Naive thymus-derived CD4-positive, alpha-beta T cell (primary cell): ENCODE measurements around the gene PCDHA13. TPM values are rescaled to one million over a fixed set of nuclear protein-coding genes. Genes with fewer than 3 reads are reported as not detected.

Source experiments
- ATAC-seq: fragments of 150-1000 bp; cut with Tn5 transposase; 2 replicates; pipeline ENCODE4 v1.10.0; 2021; ENCODE audit warnings: mild to moderate bottlenecking, moderate library complexity
- CTCF ChIA-PET: fragments of 350-600 bp; sonication (Branson Sonifier 250); formaldehyde crosslinking; loops from one replicate; lab custom pipeline; 2021; ENCODE audit warnings: antibody characterized with exemption; lab: Charles Lee
- POLR2A ChIA-PET: fragments of 350-600 bp; sonication (Branson Sonifier 250); formaldehyde crosslinking; loops from one replicate; lab custom pipeline; 2021; ENCODE audit warnings: antibody characterized with exemption, inconsistent platforms; lab: Charles Lee
- DNase-seq, 9 donors: peaks; one replicate each; pipeline versions ENCODE4 v3.0.0 to v3.0.0-alpha.2; 2020 to 2022; ENCODE audit warnings: mixed read lengths in 1 of 9
- H3K27ac ChIP-seq: one replicate; pipeline ENCODE4 v1.7.0; 2013; ENCODE audit warnings: mild to moderate bottlenecking, low read depth, low read length, moderate library complexity
- H3K27me3 ChIP-seq, 2 donors: one replicate each; pipeline ENCODE4 v1.7.0; 2013; ENCODE audit warnings: low read length in 2 of 2, mild to moderate bottlenecking in 2 of 2, moderate library complexity in 2 of 2; ENCODE audit not compliant: control insufficient read depth in 2 of 2, insufficient read depth in 2 of 2
- H3K36me3 ChIP-seq, 3 experiments: 1 replicate in 2 of 3; 2 replicates in 1 of 3; pipeline ENCODE4 v1.7.0; 2013; ENCODE audit warnings: low read length in 3 of 3, mild to moderate bottlenecking in 3 of 3, moderate library complexity in 1 of 3; ENCODE audit not compliant: insufficient read depth in 3 of 3, control insufficient read depth in 2 of 3
- H3K4me1 ChIP-seq, 2 donors: one replicate each; pipeline ENCODE4 v1.7.0; 2013; ENCODE audit warnings: low read length in 2 of 2, mild to moderate bottlenecking in 2 of 2, moderate library complexity in 1 of 2; ENCODE audit not compliant: control insufficient read depth in 2 of 2, insufficient read depth in 2 of 2
- H3K4me3 ChIP-seq: 2 replicates; pipeline ENCODE4 v1.7.0; 2013; ENCODE audit warnings: mild to moderate bottlenecking, low read length
- H3K9me3 ChIP-seq, 3 experiments: 1 replicate in 2 of 3; 2 replicates in 1 of 3; pipeline ENCODE4 v1.7.0; 2013; ENCODE audit warnings: low read length in 3 of 3; ENCODE audit not compliant: control insufficient read depth in 2 of 3
- H3K27ac Mint-ChIP-seq, 9 donors: one replicate each; pipeline ENCODE4 v1.8.0; 2020 to 2022; ENCODE audit warnings: mixed read lengths in 9 of 9, mild to moderate bottlenecking in 8 of 9, moderate library complexity in 5 of 9, inconsistent platforms in 2 of 9
- H3K27me3 Mint-ChIP-seq, 5 donors: one replicate each; pipeline ENCODE4 v1.8.0; 2021 to 2022; ENCODE audit warnings: mixed read lengths in 5 of 5, mild to moderate bottlenecking in 1 of 5
- H3K36me3 Mint-ChIP-seq, 5 donors: one replicate each; pipeline ENCODE4 v1.8.0; 2020 to 2022; ENCODE audit warnings: mixed read lengths in 5 of 5, mild to moderate bottlenecking in 3 of 5, inconsistent platforms in 1 of 5
- H3K4me1 Mint-ChIP-seq, 7 donors: one replicate each; pipeline ENCODE4 v1.8.0; 2020 to 2022; ENCODE audit warnings: mixed read lengths in 7 of 7, mild to moderate bottlenecking in 3 of 7, inconsistent platforms in 1 of 7
- H3K4me3 Mint-ChIP-seq, 10 donors: one replicate each; pipeline ENCODE4 v1.8.0; 2020 to 2022; ENCODE audit warnings: mild to moderate bottlenecking in 10 of 10, mixed read lengths in 10 of 10, moderate library complexity in 6 of 10, inconsistent platforms in 2 of 10
- H3K9me3 Mint-ChIP-seq, 11 donors: one replicate each; pipeline ENCODE4 v1.8.0; 2020 to 2022; ENCODE audit warnings: mixed read lengths in 11 of 11, mild to moderate bottlenecking in 4 of 11, inconsistent platforms in 1 of 11, moderate library complexity in 1 of 11
- intact Hi-C, 2 donors: fragments of 100-400 bp; cut with micrococcal nuclease; formaldehyde crosslinking; loops; one replicate each; pipeline ENCODE4 v1.15.1; 2023
- polyA plus RNA-seq, 2 donors: library from polyadenylated mRNA; unstranded; fragments of 300-500 nt; fragmentation: Illumina TruSeq; gene quantifications; one replicate each; pipeline ENCODE4 v1.2.3, GENCODE V29; 2021
- total RNA-seq, 6 experiments: library from RNA in 5 of 6; stranded (reverse) in 5 of 6; gene quantifications; 1 replicate in 5 of 6; 2 replicates in 1 of 6; pipeline ENCODE4 v1.2.3 and lab custom pipeline; 2021 to 2026

The PCDHA13 gene
- total and polyA plus RNA-seq, 7 experiments from 2014 or later = not detected

- Mint-ChIP-seq H3K36me3 (peaks cover 0 to 39% (median 5%) of the 10 kb centered on the region in 5 donors), H3K9me3 (peaks cover 14 to 79% (median 37%) of the 10 kb centered on the region in 11 donors), H3K4me1 (no peaks in the 10 kb centered on the region), H3K4me3 (no peak overlapping the region), H3K27ac (no peak overlapping the region), H3K27me3 (peaks cover 0 to 56% (median 53%) of the 10 kb centered on the region in 5 donors)
- POLR2A ChIA-PET = no interaction called here
- intact Hi-C loops = loop anchor here in 1 of 2 donors (5.0 kb wide), 1 partner anchor 41 kb away; the partner anchor contains the start of gene PCDHA8
- Histone ChIP-seq H3K36me3 (no peaks in the 10 kb centered on the region), H3K9me3 (peaks cover 0 to 16% (median 0%) of the 10 kb centered on the region in 3 experiments), H3K4me3 (no peak overlapping the region), H3K4me1 (no peaks in the 10 kb centered on the region), H3K27me3 (no peaks in the 10 kb centered on the region), H3K27ac (no peak overlapping the region)
- DNase-seq (no peak), ATAC-seq (no peak)
- CTCF ChIA-PET = no interaction called here
Observed at GRCh38 chr5:140883373-140883772, 1.4 kb downstream of the PCDHA13 start.

GRCh38 chr5:140883927-140884697, 2.2 kb downstream of the PCDHA13 start:
- ATAC-seq = no peak
- intact Hi-C loops = loop anchor here in 1 of 2 donors (5.0 kb wide), 1 partner anchor 42 kb away; the partner anchor contains the start of gene PCDHA8

GRCh38 chr5:140916325-140916724, 34.4 kb downstream of the PCDHA13 start:
- no peak overlapping the region for H3K27ac Mint-ChIP-seq
- H3K9me3 Mint-ChIP-seq = peaks cover 0 to 43% (median 9%) of the 10 kb centered on the region in 11 donors
- peaks cover 0 to 22% (median 17%) of the 10 kb centered on the region in 5 donors for H3K27me3 Mint-ChIP-seq
- H3K4me3 Mint-ChIP-seq = no peak overlapping the region
- no peaks in the 10 kb centered on the region for H3K4me1 ChIP-seq
- POLR2A ChIA-PET = no interaction called here
- H3K36me3 Mint-ChIP-seq = peaks cover 0 to 6% (median 0%) of the 10 kb centered on the region in 5 donors
- H3K9me3 ChIP-seq = no peaks in the 10 kb centered on the region
- DNase-seq (no peak), ATAC-seq (no peak)
- no peak overlapping the region for H3K4me3 ChIP-seq
- no peaks in the 10 kb centered on the region for H3K4me1 Mint-ChIP-seq
- H3K27ac ChIP-seq = no peak overlapping the region
- CTCF ChIA-PET = no interaction called here
- no peaks in the 10 kb centered on the region for H3K36me3 ChIP-seq
- intact Hi-C loops = no loop called here
- H3K27me3 ChIP-seq = no peaks in the 10 kb centered on the region

More at GRCh38 chr5:140883927-140884697, 2.2 kb downstream of the PCDHA13 start:
- H3K27me3 Mint-ChIP-seq = peaks cover 0 to 49% (median 46%) of the 10 kb centered on the region in 5 donors
- H3K4me3 Mint-ChIP-seq = no peak overlapping the region
- CTCF ChIA-PET = no interaction called here
- no peaks in the 10 kb centered on the region for H3K4me1 Mint-ChIP-seq
- Histone ChIP-seq H3K27me3 (no peaks in the 10 kb centered on the region), H3K36me3 (no peaks in the 10 kb centered on the region), H3K27ac (no peak overlapping the region), H3K4me1 (no peaks in the 10 kb centered on the region), H3K4me3 (no peak overlapping the region), H3K9me3 (peaks cover 0 to 16% (median 0%) of the 10 kb centered on the region in 3 experiments)
- POLR2A ChIA-PET = no interaction called here
- no peak for DNase-seq
- peaks cover 0 to 32% (median 5%) of the 10 kb centered on the region in 5 donors for H3K36me3 Mint-ChIP-seq
- H3K27ac Mint-ChIP-seq = no peak overlapping the region
- peaks cover 14 to 72% (median 37%) of the 10 kb centered on the region in 11 donors for H3K9me3 Mint-ChIP-seq

GRCh38 chr5:140923601-140924000, 41.7 kb downstream of the PCDHA13 start:
- Mint-ChIP-seq H3K36me3 (peaks cover 0 to 6% (median 5%) of the 10 kb centered on the region in 5 donors), H3K27ac (no peak overlapping the region), H3K27me3 (peaks cover 23 to 61% (median 58%) of the 10 kb centered on the region in 5 donors), H3K9me3 (peaks cover 0 to 43% (median 8%) of the 10 kb centered on the region in 11 donors), H3K4me1 (peaks cover 0 to 16% (median 10%) of the 10 kb centered on the region in 7 donors), H3K4me3 (peak overlapping the region in 1 of 10 donors; percentile 4)
- no peaks in the 10 kb centered on the region for H3K27me3 ChIP-seq
- CTCF ChIA-PET = interaction anchor here (0.7 kb wide), 1 partner anchor 9 kb away, joined by 3 read pairs; no protein-coding TSS in a partner anchor
- no peaks in the 10 kb centered on the region for H3K36me3 ChIP-seq
- no peaks in the 10 kb centered on the region for H3K4me1 ChIP-seq
- H3K27ac ChIP-seq = no peak overlapping the region
- ATAC-seq (no peak), DNase-seq (no peak)
- H3K4me3 ChIP-seq = no peak overlapping the region
- H3K9me3 ChIP-seq = no peaks in the 10 kb centered on the region
- intact Hi-C loops = no loop called here
- POLR2A ChIA-PET = no interaction called here

GRCh38 chr5:140925806-140926442, 44.0 kb downstream of the PCDHA13 start, which contains the start of gene PCDHAC1:
Gene PCDHAC1 (plus strand): TSS chr5:140926299. CDS start chr5:140926893, 594 bp downstream.
- Mint-ChIP-seq H3K4me1 (peaks cover 0 to 18% (median 10%) of the 10 kb centered on the region in 7 donors), H3K27ac (no peak within 1 kb of the TSS), H3K4me3 (peak within 1 kb of the TSS; percentile 17 to 78 (median 72)), H3K36me3 (peaks cover 0 to 17% (median 4%) of the 10 kb centered on the region in 5 donors), H3K9me3 (peaks cover 0 to 42% (median 10%) of the 10 kb centered on the region in 11 donors), H3K27me3 (peaks cover 24 to 73% (median 69%) of the 10 kb centered on the region in 5 donors)
- Histone ChIP-seq H3K27ac (no peak within 1 kb of the TSS), H3K27me3 (no peaks in the 10 kb centered on the region), H3K4me3 (no peak within 1 kb of the TSS), H3K9me3 (no peaks in the 10 kb centered on the region), H3K4me1 (no peaks in the 10 kb centered on the region), H3K36me3 (no peaks in the 10 kb centered on the region)
- intact Hi-C loops = no loop called here
- CTCF ChIA-PET = no interaction called here
- DNase-seq (no peak), ATAC-seq (no peak)
- POLR2A ChIA-PET = no interaction called here

GRCh38 chr5:140926443-140927227, 44.7 kb downstream of the PCDHA13 start:
- CTCF ChIA-PET = no interaction called here
- Histone ChIP-seq H3K36me3 (no peaks in the 10 kb centered on the region), H3K4me1 (no peaks in the 10 kb centered on the region), H3K27me3 (peaks cover 0 to under 1% of the 10 kb centered on the region in 2 donors), H3K4me3 (no peak overlapping the region), H3K27ac (no peak overlapping the region), H3K9me3 (no peaks in the 10 kb centered on the region)
- POLR2A ChIA-PET = no interaction called here
- H3K36me3 Mint-ChIP-seq = peaks cover 0 to 17% (median 3%) of the 10 kb centered on the region in 5 donors
- ATAC-seq (peak; percentile 37), DNase-seq (peak in 2 of 9 donors; percentile 2 to 10)
- H3K4me1 Mint-ChIP-seq = peaks cover 0 to 18% (median 10%) of the 10 kb centered on the region in 7 donors
- H3K27ac Mint-ChIP-seq = no peak overlapping the region
- peak overlapping the region; percentile 17 to 78 (median 72) for H3K4me3 Mint-ChIP-seq
- H3K9me3 Mint-ChIP-seq = peaks cover 0 to 38% (median 10%) of the 10 kb centered on the region in 11 donors
- H3K27me3 Mint-ChIP-seq = peaks cover 24 to 75% (median 67%) of the 10 kb centered on the region in 5 donors
- intact Hi-C loops = no loop called here
